ENCODE results near the gene IRF2.
A peak's percentile ranks its signal among the peaks of the same experiment; 100 is the strongest.

IRF2 gene

GRCh38 chr4:184415071-184415470 is 59.3 kb downstream of the IRF2 start:
- H3K27me3 Mint-ChIP-seq: no peaks in the 10 kb centered on the region
- no peak for ATAC-seq (replicated peaks)
- no peak overlapping the region for H3K4me3 Mint-ChIP-seq
- H3K9me3 Mint-ChIP-seq: no peaks in the 10 kb centered on the region
- peaks cover 45 to 53% of the 10 kb centered on the region in 2 donors for H3K4me1 Mint-ChIP-seq (ENCODE audit: low read depth in 2 of 2)
- DNase-seq: no peak
- peaks cover 41% of the 10 kb centered on the region for H3K36me3 Mint-ChIP-seq (ENCODE audit: insufficient read depth)
- H3K27ac Mint-ChIP-seq: peak overlapping the region; percentile 76 to 80

- Mint-ChIP-seq H3K27me3 (no peaks in the 10 kb centered on the region), H3K4me1 (ENCODE audit: low read depth in 2 of 2) (peaks cover 53 to 63% of the 10 kb centered on the region in 2 donors), H3K4me3 (peak overlapping the region in 1 of 2 donors; percentile 3), H3K27ac (peak overlapping the region; percentile 76 to 80), H3K9me3 (no peaks in the 10 kb centered on the region), H3K36me3 (ENCODE audit: insufficient read depth) (peaks cover 28% of the 10 kb centered on the region)
- ATAC-seq (replicated peaks) (no peak), DNase-seq (no peak)
Measured at GRCh38 chr4:184413261-184414046, 60.9 kb downstream of the IRF2 start.

GRCh38 chr4:184410748-184411147 is 63.6 kb downstream of the IRF2 start:
- Mint-ChIP-seq H3K9me3 (no peaks in the 10 kb centered on the region), H3K27ac (peak overlapping the region; percentile 87 to 90), H3K27me3 (no peaks in the 10 kb centered on the region), H3K4me1 (ENCODE audit: low read depth in 2 of 2) (peaks cover 46 to 55% of the 10 kb centered on the region in 2 donors), H3K4me3 (peak overlapping the region; percentile 71), H3K36me3 (ENCODE audit: insufficient read depth) (peaks cover 31% of the 10 kb centered on the region)
- no peak for DNase-seq
- ATAC-seq (replicated peaks): no peak

GRCh38 chr4:184409911-184410692 is 64.2 kb downstream of the IRF2 start:
- H3K36me3 Mint-ChIP-seq (ENCODE audit: insufficient read depth): peaks cover 37% of the 10 kb centered on the region
- peak; percentile 87 for ATAC-seq (replicated peaks)
- no peaks in the 10 kb centered on the region for H3K27me3 Mint-ChIP-seq
- peak overlapping the region; percentile 87 to 90 for H3K27ac Mint-ChIP-seq
- no peaks in the 10 kb centered on the region for H3K9me3 Mint-ChIP-seq
- peak overlapping the region; percentile 71 for H3K4me3 Mint-ChIP-seq
- H3K4me1 Mint-ChIP-seq (ENCODE audit: low read depth in 2 of 2): peaks cover 49 to 60% of the 10 kb centered on the region in 2 donors
- DNase-seq: peak in 2 of 3 experiments; percentile 20 to 23

GRCh38 chr4:184409502-184409901 is 64.8 kb downstream of the IRF2 start:
- no peaks in the 10 kb centered on the region for H3K27me3 Mint-ChIP-seq
- peaks cover 42% of the 10 kb centered on the region for H3K36me3 Mint-ChIP-seq (ENCODE audit: insufficient read depth)
- DNase-seq (no peak), ATAC-seq (replicated peaks) (no peak)
- H3K27ac Mint-ChIP-seq: peak overlapping the region; percentile 87 to 90
- H3K4me1 Mint-ChIP-seq (ENCODE audit: low read depth in 2 of 2): peaks cover 49 to 63% of the 10 kb centered on the region in 2 donors
- no peaks in the 10 kb centered on the region for H3K9me3 Mint-ChIP-seq
- H3K4me3 Mint-ChIP-seq: peak overlapping the region; percentile 71

- Mint-ChIP-seq H3K27ac (peak overlapping the region; percentile 87 to 90), H3K9me3 (no peaks in the 10 kb centered on the region), H3K4me1 (ENCODE audit: low read depth in 2 of 2) (peaks cover 43 to 57% of the 10 kb centered on the region in 2 donors), H3K27me3 (no peaks in the 10 kb centered on the region), H3K36me3 (ENCODE audit: insufficient read depth) (peaks cover 43% of the 10 kb centered on the region), H3K4me3 (peak overlapping the region; percentile 45 to 71)
- ATAC-seq (replicated peaks) (no peak), DNase-seq (no peak)
Measured at GRCh38 chr4:184408684-184409081, 65.7 kb downstream of the IRF2 start.

GRCh38 chr4:184408021-184408683 is 66.2 kb downstream of the IRF2 start:
- no peaks in the 10 kb centered on the region for H3K9me3 Mint-ChIP-seq
- H3K36me3 Mint-ChIP-seq (ENCODE audit: insufficient read depth): peaks cover 44% of the 10 kb centered on the region
- no peaks in the 10 kb centered on the region for H3K27me3 Mint-ChIP-seq
- H3K4me1 Mint-ChIP-seq (ENCODE audit: low read depth in 2 of 2): peaks cover 42 to 52% of the 10 kb centered on the region in 2 donors
- H3K4me3 Mint-ChIP-seq: no peak overlapping the region
- DNase-seq (no peak), ATAC-seq (replicated peaks) (no peak)
- peak overlapping the region; percentile 87 to 90 for H3K27ac Mint-ChIP-seq

GRCh38 chr4:184406958-184407391 is 67.4 kb downstream of the IRF2 start:
- Mint-ChIP-seq H3K27me3 (no peaks in the 10 kb centered on the region), H3K27ac (peak overlapping the region; percentile 23 to 90), H3K9me3 (no peaks in the 10 kb centered on the region), H3K4me3 (no peak overlapping the region), H3K4me1 (ENCODE audit: low read depth in 2 of 2) (peaks cover 38 to 42% of the 10 kb centered on the region in 2 donors), H3K36me3 (ENCODE audit: insufficient read depth) (peaks cover 50% of the 10 kb centered on the region)
- DNase-seq: no peak
- no peak for ATAC-seq (replicated peaks)

GRCh38 chr4:184404047-184404446 is 70.3 kb downstream of the IRF2 start:
- no peaks in the 10 kb centered on the region for H3K27me3 Mint-ChIP-seq
- no peak for DNase-seq
- H3K4me1 Mint-ChIP-seq (ENCODE audit: low read depth in 2 of 2): peaks cover 23 to 27% of the 10 kb centered on the region in 2 donors
- H3K27ac Mint-ChIP-seq: peak overlapping the region in 1 of 2 donors; percentile 50
- H3K4me3 Mint-ChIP-seq: no peak overlapping the region
- ATAC-seq (replicated peaks): no peak
- H3K36me3 Mint-ChIP-seq (ENCODE audit: insufficient read depth): peaks cover 46% of the 10 kb centered on the region
- H3K9me3 Mint-ChIP-seq: no peaks in the 10 kb centered on the region

- H3K27ac Mint-ChIP-seq: peak overlapping the region; percentile 4 to 50
- H3K36me3 Mint-ChIP-seq (ENCODE audit: insufficient read depth): peaks cover 52% of the 10 kb centered on the region
- no peaks in the 10 kb centered on the region for H3K27me3 Mint-ChIP-seq
- ATAC-seq (replicated peaks): no peak
- H3K4me1 Mint-ChIP-seq (ENCODE audit: low read depth in 2 of 2): peaks cover 17 to 22% of the 10 kb centered on the region in 2 donors
- no peak for DNase-seq
- H3K4me3 Mint-ChIP-seq: no peak overlapping the region
- no peaks in the 10 kb centered on the region for H3K9me3 Mint-ChIP-seq
Measured at GRCh38 chr4:184403384-184403781, 71.0 kb downstream of the IRF2 start.

GRCh38 chr4:184402740-184403383 is 71.5 kb downstream of the IRF2 start:
- DNase-seq (no peak), ATAC-seq (replicated peaks) (no peak)
- Mint-ChIP-seq H3K27ac (peak overlapping the region; percentile 4 to 50), H3K4me1 (ENCODE audit: low read depth in 2 of 2) (peaks cover 14 to 18% of the 10 kb centered on the region in 2 donors), H3K9me3 (no peaks in the 10 kb centered on the region), H3K27me3 (no peaks in the 10 kb centered on the region), H3K36me3 (ENCODE audit: insufficient read depth) (peaks cover 56% of the 10 kb centered on the region), H3K4me3 (no peak overlapping the region)

- Mint-ChIP-seq H3K4me1 (ENCODE audit: low read depth in 2 of 2) (peaks cover 14 to 17% of the 10 kb centered on the region in 2 donors), H3K27ac (peak overlapping the region in 1 of 2 donors; percentile 4), H3K9me3 (no peaks in the 10 kb centered on the region), H3K4me3 (no peak overlapping the region), H3K36me3 (ENCODE audit: insufficient read depth) (peaks cover 56% of the 10 kb centered on the region), H3K27me3 (no peaks in the 10 kb centered on the region)
- ATAC-seq (replicated peaks) (no peak), DNase-seq (no peak)
Measured at GRCh38 chr4:184402239-184402638, 72.1 kb downstream of the IRF2 start.
